Retinal pigment epithelial cell (primary cell): Measurements from ENCODE around the gene CCZ1B.
"Not testable (repeated sequence)": the region's sequence is repeated elsewhere in the genome, so short reads cannot be mapped to it uniquely, and the experiment has no call there.

Experiments used
- DNase-seq: peaks from one replicate; pipeline ENCODE4 v3.0.0-alpha.2; 2010; ENCODE audit warnings: low read depth
- H3K4me3 ChIP-seq: 2 replicates; pipeline ENCODE4 v1.5.1; 2011; ENCODE audit warnings: mild to moderate bottlenecking, low read length, control low read depth, moderate library complexity
- TF ChIP-seq, protein P1 (sequence below): conservative IDR thresholded peaks from 2 replicates; pipeline ENCODE4 v1.5.1; 2011; ENCODE audit warnings: low read depth, low read length, control low read depth, inconsistent platforms

CCZ1B gene

DNA sequence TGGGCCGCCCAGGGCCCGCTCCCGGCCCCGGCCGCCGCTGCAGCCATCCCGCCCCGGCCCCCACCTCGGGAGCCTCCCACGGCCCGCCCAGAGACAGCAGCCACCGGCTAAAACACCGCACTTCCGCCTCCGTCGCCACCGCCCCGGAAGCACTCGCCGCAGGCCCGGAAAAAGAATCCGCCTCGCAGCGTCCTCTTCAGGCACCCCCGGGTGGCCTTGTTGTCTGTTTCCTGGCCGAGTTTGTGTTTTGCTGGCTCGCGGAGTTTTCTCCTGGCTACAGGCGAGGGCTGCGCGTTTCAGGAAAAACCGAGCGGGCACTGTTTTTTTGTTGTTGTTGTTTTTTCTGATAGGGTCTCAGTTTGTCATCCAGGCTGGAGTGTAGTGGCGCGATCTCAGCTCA, at the start of gene CCZ1B:
Gene CCZ1B (minus strand): TSS at position 125 of the 400 bp plus-strand sequence. CDS start 78 bp downstream, at position 47.
- peak; percentile 14 for DNase-seq
- peak within 1 kb of the TSS; percentile 54 for H3K4me3 ChIP-seq
- TF ChIP-seq, protein P1, sequence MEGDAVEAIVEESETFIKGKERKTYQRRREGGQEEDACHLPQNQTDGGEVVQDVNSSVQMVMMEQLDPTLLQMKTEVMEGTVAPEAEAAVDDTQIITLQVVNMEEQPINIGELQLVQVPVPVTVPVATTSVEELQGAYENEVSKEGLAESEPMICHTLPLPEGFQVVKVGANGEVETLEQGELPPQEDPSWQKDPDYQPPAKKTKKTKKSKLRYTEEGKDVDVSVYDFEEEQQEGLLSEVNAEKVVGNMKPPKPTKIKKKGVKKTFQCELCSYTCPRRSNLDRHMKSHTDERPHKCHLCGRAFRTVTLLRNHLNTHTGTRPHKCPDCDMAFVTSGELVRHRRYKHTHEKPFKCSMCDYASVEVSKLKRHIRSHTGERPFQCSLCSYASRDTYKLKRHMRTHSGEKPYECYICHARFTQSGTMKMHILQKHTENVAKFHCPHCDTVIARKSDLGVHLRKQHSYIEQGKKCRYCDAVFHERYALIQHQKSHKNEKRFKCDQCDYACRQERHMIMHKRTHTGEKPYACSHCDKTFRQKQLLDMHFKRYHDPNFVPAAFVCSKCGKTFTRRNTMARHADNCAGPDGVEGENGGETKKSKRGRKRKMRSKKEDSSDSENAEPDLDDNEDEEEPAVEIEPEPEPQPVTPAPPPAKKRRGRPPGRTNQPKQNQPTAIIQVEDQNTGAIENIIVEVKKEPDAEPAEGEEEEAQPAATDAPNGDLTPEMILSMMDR = peak; percentile 32

DNA sequence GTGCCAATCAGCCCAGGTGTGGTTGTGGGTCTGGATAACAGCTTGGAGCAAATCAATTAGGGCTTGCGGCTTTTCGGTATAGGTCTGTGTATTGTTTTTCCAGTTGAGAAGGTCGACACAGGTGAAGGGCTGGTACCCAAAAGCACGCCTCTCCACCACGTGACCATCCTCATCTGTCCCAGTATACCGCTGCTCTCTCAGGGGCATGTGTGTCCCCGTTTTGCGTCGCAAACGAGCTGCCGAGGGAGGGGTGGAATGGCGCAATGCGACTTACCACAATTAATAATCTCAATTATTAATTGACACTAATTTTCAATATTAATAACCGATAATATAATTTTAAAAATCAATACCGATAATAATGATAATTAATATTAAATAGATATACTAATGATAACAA, 48.9 kb upstream of the CCZ1B start:
- H3K4me3 ChIP-seq, DNase-seq: not testable (repeated sequence)

DNA sequence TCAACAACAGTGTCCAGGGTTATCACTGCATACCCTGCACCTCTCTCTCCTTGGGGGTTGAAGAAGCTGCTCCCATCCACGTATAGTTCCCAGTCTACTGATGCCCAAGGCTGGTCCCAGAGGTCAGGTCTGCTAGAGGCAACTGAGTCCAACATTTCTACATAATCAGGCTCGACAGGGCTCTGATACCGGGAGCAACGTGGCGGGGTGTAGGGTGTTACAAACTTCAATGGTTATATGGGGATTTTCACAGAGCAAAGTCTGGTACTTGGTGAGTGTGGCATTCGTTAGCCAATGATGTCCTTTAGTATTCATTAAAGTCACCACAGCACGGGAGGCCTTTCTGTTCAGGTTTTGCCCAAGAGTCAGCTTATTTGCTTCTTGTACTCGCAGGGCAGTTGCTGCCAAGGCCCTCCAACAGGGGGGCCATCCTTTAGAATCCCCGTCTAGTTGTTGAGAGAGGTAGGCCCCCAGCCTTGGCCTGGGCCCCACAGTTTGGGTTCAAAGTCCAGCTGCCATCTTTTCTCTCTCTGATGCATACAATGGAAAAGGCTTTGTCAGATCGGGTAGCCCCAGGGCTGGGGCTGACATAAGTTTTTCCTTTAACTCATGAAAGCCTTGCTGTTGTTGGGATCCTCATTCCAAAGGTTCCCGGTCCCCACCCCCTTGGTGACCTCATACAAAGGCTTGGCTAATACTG, 46.3 kb upstream of the CCZ1B start:
- DNase-seq, H3K4me3 ChIP-seq: not testable (repeated sequence)

DNA sequence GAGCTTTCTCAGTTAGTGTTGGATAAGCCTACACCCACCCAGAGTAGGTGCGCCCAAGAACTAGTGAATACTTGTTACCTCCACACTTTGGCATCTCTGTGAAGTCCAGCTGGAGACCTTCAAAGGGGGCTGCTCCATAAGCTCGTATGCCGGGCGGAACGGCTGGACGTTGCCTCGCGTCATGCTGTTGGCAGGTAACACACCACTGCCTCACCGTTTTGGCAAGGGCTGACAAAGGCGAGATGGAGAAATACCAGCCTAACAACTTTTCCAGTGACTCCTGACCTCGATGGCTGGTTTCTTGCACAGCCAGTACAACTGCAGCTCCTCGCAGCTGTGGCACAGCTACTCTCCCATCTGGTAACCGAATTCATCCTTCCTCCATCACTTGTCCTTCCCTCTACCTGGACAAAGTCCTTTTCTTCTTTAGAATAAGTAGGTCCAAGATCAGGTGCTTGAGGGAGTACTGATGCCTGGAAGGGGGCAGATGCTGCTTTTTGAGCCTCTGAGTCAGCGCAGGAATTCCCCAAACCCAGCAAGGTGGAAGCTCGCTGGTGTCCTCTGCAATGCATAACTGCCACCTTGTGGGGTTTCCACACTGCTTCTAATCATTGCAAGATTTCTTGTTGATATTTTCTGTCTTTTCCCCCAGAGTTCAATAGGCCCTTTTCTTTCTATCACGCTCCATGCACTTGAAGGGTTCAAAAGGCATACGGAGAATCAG, 45.5 kb upstream of the CCZ1B start:
- DNase-seq, H3K4me3 ChIP-seq: not testable (repeated sequence)

DNA sequence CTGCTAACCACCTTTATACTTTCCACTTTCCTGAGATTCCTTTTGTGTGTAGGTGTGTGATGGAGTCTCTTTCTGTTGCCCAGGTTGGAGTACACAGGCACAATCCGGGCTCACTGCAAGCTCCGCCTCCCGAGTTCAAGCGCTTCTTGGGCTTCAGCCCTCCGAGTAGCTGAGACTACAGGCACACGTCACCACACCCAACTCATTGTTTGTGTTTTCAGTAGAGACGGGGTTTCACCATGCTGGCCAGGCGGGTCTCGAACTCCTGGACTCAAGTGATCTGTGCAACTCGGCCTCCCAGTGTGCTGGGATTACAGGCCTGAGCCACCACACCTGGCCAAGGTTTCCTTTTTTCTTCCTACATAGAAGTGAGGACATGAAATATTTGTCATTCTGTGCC, 38.7 kb upstream of the CCZ1B start:
- not testable (repeated sequence) for H3K4me3 ChIP-seq, DNase-seq

DNA sequence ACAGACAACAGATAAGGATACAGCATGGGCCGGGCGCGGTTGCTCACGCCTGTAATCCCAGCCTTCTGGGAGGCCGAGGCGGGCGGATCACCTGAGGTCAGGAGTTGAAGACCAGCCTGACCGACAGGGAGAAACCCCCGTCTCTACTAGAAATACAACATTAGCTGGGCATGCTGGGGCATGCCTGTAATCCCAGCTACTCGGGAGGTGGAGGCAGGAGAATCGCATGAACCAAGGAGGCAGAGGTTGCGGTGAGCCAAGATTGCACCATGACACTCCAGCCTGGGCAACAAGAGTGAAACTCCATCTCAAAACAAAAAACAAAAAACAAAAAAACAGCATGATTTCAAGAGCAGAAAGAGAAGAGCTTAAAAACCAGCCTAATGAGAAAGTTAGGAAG, 38.1 kb upstream of the CCZ1B start:
- DNase-seq, H3K4me3 ChIP-seq: not testable (repeated sequence)

DNA sequence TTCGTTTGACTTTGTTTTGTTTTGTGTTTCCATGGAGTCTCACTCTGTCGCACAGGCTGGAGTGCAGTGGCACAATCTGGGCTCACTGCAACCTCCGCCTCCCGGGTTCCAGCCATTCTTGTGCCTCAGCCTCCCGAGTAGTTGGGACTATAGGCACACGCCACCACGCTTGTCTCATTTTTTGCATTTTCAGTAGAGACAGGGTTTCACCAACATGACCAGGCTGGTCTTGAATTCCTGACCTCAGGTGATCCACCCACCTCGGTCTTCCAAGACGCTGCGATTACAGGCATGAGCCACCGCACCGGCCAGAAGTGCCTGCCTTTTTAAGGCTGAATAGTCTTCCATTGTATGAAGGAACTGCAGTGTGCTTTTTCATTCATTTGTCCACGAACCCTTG, 36.8 kb upstream of the CCZ1B start:
- not testable (repeated sequence) for H3K4me3 ChIP-seq, DNase-seq

DNA sequence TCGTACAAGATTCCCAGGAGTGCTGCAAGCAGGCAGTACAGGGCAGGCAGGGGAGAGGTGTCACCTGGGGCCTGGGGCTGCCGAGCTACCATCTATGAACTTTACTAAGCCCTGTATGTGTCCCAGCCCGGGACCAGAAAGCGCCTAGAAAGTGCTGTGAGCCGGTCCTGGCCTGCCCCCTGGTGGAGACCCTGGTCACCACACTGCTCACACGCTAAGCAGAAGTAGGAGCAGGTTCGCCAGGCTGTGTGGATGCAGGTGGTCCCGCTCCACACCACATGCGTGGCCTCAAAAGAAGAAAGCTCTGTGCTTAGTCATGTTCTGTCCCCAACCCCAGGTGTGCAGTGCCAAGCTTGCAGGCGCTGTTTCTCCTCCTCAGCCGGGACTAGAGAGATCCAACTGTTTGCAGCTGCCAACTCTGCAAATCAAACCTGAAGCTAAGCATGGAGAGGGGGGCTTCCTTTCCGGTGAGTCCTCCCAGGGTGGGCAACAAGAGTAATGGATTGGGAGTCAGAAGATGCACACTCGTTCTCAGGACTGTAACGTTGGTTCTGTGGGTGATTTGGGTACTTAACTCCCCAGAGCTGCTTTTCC, 31.7 kb upstream of the CCZ1B start:
- not testable (repeated sequence) for DNase-seq, H3K4me3 ChIP-seq
- TF ChIP-seq, protein P1 = peak; percentile 60

DNA sequence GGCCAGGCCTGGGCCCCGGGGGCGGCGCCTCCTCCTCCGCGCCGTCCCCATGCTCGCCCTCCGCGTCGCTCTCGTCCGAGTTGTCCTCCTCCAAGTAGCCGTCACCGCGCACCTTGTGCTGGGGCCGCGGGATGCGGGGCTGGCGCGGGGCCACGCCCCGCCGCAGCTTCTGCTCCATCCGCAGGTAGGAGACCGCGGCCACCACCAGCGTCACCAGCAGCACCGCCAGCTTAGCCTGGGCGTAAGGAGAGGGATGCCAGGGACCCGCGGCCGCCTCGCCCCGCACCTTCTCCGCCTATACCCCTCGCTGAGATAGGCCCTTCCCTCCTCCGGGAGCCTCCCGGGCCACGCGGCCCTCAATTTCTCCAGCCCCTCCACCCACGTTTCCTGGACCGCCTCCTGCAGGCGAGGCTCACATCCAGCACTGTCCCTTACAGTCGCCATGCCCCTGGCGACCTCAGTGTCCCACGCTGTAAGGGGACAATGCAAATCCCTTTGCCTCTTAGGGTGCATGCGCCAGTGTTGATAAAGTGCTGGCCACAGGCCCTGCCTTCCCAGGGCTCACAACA, 29.6 kb upstream of the CCZ1B start:
- not testable (repeated sequence) for H3K4me3 ChIP-seq, DNase-seq

DNA sequence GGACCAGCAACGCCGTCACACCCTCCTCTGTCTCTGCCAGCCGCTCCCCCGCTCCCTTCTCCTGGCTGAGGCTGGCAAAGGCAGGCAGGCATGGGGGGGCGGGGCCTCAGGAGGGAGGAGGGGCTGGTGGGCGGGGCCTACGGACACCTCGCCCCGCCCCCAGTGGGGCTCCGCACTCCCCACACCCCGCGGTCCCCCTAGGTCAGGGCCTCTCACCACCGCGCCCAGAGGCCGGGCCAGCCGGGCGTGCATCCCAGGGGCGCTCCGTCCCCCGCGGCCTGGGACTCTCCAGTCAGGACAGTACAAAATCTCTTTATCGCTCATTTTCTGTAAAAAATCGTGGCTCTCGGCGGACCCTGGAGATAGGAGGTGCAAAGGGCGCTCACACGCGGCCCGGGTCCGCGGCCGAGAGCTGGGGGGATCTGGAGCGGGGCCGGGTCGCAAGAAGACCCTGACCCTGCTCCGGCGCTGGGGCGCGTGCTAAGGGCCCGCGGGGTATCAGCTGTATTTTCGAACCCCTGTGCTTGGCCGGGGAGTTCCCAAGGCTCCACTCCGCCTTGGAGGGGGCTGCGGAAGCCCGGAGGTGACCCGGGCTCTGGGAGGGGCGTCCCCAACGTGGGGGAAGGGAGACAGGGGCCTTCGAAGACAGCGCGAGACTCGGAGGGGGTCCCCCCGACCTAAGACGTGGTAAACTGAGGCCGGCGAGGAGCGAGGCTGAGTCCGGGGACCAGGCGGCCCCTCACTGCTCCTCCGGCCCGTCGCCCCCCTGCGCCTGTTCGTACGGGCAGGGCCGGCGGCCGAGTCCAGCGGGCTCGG, 28.9 kb upstream of the CCZ1B start:
- not testable (repeated sequence) for DNase-seq
- peak overlapping the region; percentile 48 for H3K4me3 ChIP-seq

DNA sequence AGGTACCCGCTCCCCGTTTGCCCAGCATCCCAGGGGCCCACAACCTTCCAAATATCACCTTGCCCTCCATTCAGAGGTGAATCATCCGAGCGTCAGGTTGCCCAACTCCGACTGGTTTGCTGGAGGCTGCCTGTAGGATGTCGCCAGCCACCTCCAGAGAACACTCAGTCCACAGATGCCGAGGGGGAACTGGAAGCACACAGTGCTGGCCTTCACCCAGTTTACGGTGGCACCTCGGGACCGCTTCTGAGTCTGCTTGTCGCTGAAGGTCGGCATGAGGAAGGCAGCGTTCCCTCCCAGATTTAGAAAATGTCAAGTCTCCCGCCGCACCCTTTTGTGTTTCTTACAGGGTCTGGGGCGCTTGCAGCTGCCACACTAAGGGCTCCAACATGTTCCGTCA, 27.6 kb upstream of the CCZ1B start:
- DNase-seq, H3K4me3 ChIP-seq: not testable (repeated sequence)

DNA sequence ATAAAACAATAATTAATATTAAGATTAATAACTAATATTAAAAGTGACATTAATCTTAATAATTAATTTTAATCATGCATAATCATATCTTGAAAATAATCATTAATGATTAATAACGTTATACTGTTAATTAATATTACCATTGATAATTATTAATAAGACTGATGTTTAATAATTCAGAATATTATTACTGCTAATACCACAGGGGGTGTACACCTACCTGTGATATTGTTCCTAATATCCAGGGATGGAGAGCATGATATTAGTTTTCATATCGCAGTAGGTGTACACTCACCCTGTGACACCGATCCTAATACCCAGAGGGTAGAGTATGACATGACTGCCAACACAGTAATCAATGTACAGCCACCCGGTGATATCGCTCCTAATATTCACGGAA, 23.1 kb upstream of the CCZ1B start:
- H3K4me3 ChIP-seq, DNase-seq: not testable (repeated sequence)

DNA sequence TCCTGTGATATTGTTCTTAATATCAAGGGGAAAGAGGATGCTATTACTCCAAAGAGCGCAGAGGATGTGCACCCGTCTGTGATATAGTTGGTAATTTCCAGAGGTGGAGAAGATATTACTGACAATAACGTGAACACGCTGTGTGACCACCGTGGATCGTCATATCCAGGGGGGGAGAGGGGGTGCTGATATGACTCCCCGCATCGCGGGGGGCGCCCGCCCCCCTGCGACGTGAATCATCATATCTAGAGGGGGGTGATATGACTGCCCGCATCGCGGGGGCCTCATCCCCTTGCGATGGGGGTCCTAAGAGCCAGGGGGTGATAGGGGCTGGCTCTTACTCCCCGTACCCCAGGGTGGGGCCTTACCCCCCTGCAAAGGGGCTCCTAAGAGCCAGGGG, 21.7 kb upstream of the CCZ1B start:
- not testable (repeated sequence) for DNase-seq, H3K4me3 ChIP-seq

DNA sequence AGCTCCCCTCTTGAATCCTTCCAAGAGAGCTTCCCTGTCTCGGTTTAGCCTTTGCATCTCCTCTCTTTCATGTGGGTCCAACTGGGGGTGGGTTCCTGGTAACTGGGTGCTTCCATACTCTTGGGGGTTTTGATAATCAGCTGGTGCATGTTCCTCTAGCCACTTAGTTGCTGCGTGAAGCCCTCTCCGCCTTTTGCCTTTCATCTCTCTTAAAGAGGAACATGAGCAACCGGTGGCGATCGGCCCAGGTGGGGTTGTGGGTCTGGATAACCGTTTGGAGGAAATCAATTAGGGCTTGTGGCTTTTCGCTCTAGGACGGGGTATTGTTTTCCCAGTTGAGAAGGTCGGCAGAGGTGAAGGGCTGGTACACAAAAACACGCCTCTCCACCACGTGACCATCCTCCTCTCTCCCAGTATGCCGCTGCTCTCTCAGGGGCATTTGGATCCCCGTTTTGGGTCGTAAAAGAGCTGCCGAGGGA, 19.9 kb upstream of the CCZ1B start:
- H3K4me3 ChIP-seq, DNase-seq: not testable (repeated sequence)

DNA sequence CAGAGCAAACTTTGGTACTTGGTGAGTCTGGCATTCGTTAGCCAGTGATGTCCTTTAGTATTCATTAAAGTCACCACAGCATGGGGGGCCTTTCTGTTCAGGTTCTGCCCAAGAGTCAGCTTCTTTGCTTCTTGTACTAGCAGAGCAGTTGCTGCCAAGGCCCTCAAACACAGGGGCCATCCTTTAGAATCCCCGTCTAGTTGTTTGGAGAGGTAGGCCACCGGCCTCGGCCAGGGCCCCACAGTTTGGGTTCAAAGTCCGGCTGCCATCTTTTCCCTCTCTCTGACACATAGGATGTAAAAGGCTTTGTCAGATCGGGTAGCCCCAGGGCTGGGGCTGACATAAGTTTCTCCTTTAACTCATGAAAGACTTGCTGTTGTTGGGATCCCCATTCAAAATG, 17.6 kb upstream of the CCZ1B start:
- not testable (repeated sequence) for H3K4me3 ChIP-seq

DNA sequence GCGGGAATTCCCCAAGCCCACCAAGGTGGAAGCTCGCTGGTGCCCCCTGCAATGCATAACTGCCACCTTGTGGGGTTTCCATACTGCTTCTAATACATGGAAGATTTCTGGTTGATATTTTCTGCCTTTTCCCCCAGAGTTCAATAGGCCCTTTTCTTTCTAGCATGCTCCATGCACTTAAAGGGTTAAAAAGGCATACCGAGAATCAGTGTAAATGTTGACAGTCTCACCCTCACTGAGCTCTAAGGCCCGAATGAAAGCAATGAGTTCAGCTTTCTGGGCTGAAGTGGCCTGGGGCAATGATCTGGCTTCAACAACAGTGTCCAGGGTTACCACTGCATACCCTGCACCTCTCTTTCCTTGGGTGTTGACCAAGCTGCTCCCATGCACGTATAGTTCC, 17.0 kb upstream of the CCZ1B start:
- DNase-seq, H3K4me3 ChIP-seq: not testable (repeated sequence)

More for the DNA sequence above, 17.6 kb upstream of the CCZ1B start:
- DNase-seq = not testable (repeated sequence)
